NCI-H2227 (cell line): Measurements from ENCODE around the gene ARHGEF7.
"Not testable (repeated sequence)": the region's sequence is repeated elsewhere in the genome, so short reads cannot be mapped to it uniquely, and the experiment has no call there.

Experiments
- DNase-seq: peaks from one replicate; lab custom pipeline; 2025; ENCODE audit not compliant: unreplicated experiment; lab: John Stamatoyannopoulos, UW

The ARHGEF7 gene

GRCh38 chr13:111166882-111167675, 52.0 kb downstream of the ARHGEF7 start:
- DNase-seq, result no peak

- DNase-seq, result no peak
Measured at GRCh38 chr13:111168107-111168506, 53.0 kb downstream of the ARHGEF7 start.

GRCh38 chr13:111171112-111171511, 56.0 kb downstream of the ARHGEF7 start:
- DNase-seq, result no peak

- no peak for DNase-seq
Measured at GRCh38 chr13:111171629-111172028, 56.5 kb downstream of the ARHGEF7 start.

- DNase-seq, result no peak
Measured at GRCh38 chr13:111174377-111175114, 59.4 kb downstream of the ARHGEF7 start.

- DNase-seq, result no peak
Measured at GRCh38 chr13:111175372-111175771, 60.3 kb downstream of the ARHGEF7 start.

- no peak for DNase-seq
Measured at GRCh38 chr13:111175935-111176334, 60.8 kb downstream of the ARHGEF7 start.

GRCh38 chr13:111176421-111176820, 61.3 kb downstream of the ARHGEF7 start:
- no peak for DNase-seq

GRCh38 chr13:111177081-111177711, 62.1 kb downstream of the ARHGEF7 start:
- no peak for DNase-seq

- DNase-seq, result no peak
Measured at GRCh38 chr13:111177921-111178320, 62.8 kb downstream of the ARHGEF7 start.

GRCh38 chr13:111178402-111178801, 63.3 kb downstream of the ARHGEF7 start:
- no peak for DNase-seq

GRCh38 chr13:111179908-111180760, 65.0 kb downstream of the ARHGEF7 start:
- DNase-seq, result no peak

- no peak for DNase-seq
Measured at GRCh38 chr13:111181977-111182376, 66.9 kb downstream of the ARHGEF7 start.

- DNase-seq, result no peak
Measured at GRCh38 chr13:111183087-111183645, 68.1 kb downstream of the ARHGEF7 start.

GRCh38 chr13:111183959-111184358, 68.8 kb downstream of the ARHGEF7 start:
- DNase-seq, result no peak

- DNase-seq, result no peak
Measured at GRCh38 chr13:111184458-111185401, 69.6 kb downstream of the ARHGEF7 start.

- DNase-seq, result no peak
Measured at GRCh38 chr13:111186305-111186935, 71.3 kb downstream of the ARHGEF7 start.

GRCh38 chr13:111187960-111188541, 72.9 kb downstream of the ARHGEF7 start:
- no peak for DNase-seq

GRCh38 chr13:111189064-111189505, 74.0 kb downstream of the ARHGEF7 start:
- not testable (repeated sequence) for DNase-seq
